Tibial artery (tissue), 4 donors: Measurements from ENCODE around the gene GOLPH3L.
"Not testable (repeated sequence)": the region's sequence is repeated elsewhere in the genome, so short reads cannot be mapped to it uniquely, and the experiment has no call there.

ENCODE experiments used
- DNase-seq, 2 donors: peaks; one replicate each; pipeline ENCODE4 v3.0.0-alpha.2; 2019
- H3K27ac ChIP-seq, 2 donors: fragments of 200-600 bp; sonication (generic) in 1 of 2; 1 replicate in 1 of 2; 2 replicates in 1 of 2; pipeline ENCODE4 v1.5.1; 2018 to 2019; ENCODE audit warnings: mild to moderate bottlenecking in 1 of 2
- H3K27me3 ChIP-seq, 2 donors: fragments of 200-600 bp; sonication (generic) in 1 of 2; one replicate each; pipeline versions ENCODE4 v1.5.1 to v1.6.0; 2016 to 2019
- H3K36me3 ChIP-seq, 3 donors: fragments of 200-600 bp; sonication (generic) in 2 of 3; one replicate each; pipeline ENCODE4 v1.5.1; 2016 to 2019; ENCODE audit warnings: mild to moderate bottlenecking in 2 of 3
- H3K4me1 ChIP-seq, 4 donors: fragments of 200-600 bp; sonication (generic) in 2 of 4; 1 replicate in 3 of 4; 2 replicates in 1 of 4; pipeline ENCODE4 v1.5.1; 2016 to 2019
- H3K4me3 ChIP-seq, 2 donors: fragments of 200-600 bp; sonication (generic) in 1 of 2; 1 replicate in 1 of 2; 2 replicates in 1 of 2; pipeline ENCODE4 v1.5.1; 2018 to 2019; ENCODE audit warnings: mild to moderate bottlenecking in 2 of 2
- H3K9me3 ChIP-seq, 3 donors: fragments of 200-600 bp; sonication (generic) in 1 of 3; one replicate each; pipeline ENCODE4 v1.5.1; 2016 to 2019
- intact Hi-C: fragments of 100-400 bp; cut with DNase I; formaldehyde crosslinking; loops from one replicate; pipeline ENCODE4 v1.15.0; 2023; ENCODE audit warnings: low total_unique reads
- TF ChIP-seq, protein P1 (sequence below), 2 experiments: fragments of 200-600 bp in 1 of 2; fragments of 450-650 bp in 1 of 2; IDR thresholded peaks; one replicate each; pipeline ENCODE4 v1.5.1; 2017 to 2019; ENCODE audit warnings: antibody characterized with exemption in 2 of 2, mild to moderate bottlenecking in 1 of 2, moderate library complexity in 1 of 2

Gene GOLPH3L

DNA sequence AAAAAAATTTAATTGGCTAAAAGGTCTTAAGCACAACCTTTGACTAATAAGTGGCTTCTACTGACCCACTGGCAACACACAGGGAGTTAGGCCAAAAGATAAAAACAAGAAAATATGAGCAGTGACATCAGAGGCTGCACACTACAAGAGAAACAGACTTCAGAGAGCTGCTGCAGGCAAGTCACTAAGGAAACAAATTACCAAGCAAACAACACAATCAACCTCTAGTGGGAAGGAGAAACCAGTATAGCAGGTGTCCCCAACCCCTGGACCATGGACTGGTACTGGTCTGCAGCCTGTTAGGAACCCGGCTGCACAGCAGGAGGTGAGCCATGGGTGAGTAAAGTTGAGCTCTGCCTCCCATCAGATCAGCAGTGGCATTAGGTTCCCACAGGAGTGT, 46.8 kb downstream of the GOLPH3L start:
- TF ChIP-seq, protein P1, sequence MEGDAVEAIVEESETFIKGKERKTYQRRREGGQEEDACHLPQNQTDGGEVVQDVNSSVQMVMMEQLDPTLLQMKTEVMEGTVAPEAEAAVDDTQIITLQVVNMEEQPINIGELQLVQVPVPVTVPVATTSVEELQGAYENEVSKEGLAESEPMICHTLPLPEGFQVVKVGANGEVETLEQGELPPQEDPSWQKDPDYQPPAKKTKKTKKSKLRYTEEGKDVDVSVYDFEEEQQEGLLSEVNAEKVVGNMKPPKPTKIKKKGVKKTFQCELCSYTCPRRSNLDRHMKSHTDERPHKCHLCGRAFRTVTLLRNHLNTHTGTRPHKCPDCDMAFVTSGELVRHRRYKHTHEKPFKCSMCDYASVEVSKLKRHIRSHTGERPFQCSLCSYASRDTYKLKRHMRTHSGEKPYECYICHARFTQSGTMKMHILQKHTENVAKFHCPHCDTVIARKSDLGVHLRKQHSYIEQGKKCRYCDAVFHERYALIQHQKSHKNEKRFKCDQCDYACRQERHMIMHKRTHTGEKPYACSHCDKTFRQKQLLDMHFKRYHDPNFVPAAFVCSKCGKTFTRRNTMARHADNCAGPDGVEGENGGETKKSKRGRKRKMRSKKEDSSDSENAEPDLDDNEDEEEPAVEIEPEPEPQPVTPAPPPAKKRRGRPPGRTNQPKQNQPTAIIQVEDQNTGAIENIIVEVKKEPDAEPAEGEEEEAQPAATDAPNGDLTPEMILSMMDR (IDR thresholded peaks at IDR 0.05): no peak
- Histone ChIP-seq H3K27me3 (no peaks in the 10 kb centered on the region), H3K4me1 (no peaks in the 10 kb centered on the region), H3K9me3 (no peaks in the 10 kb centered on the region), H3K4me3 (no peak overlapping the region), H3K27ac (no peak overlapping the region), H3K36me3 (peaks cover 37 to 63% (median 42%) of the 10 kb centered on the region in 3 donors)
- no peak for DNase-seq
- intact Hi-C loops: no loop called here

DNA sequence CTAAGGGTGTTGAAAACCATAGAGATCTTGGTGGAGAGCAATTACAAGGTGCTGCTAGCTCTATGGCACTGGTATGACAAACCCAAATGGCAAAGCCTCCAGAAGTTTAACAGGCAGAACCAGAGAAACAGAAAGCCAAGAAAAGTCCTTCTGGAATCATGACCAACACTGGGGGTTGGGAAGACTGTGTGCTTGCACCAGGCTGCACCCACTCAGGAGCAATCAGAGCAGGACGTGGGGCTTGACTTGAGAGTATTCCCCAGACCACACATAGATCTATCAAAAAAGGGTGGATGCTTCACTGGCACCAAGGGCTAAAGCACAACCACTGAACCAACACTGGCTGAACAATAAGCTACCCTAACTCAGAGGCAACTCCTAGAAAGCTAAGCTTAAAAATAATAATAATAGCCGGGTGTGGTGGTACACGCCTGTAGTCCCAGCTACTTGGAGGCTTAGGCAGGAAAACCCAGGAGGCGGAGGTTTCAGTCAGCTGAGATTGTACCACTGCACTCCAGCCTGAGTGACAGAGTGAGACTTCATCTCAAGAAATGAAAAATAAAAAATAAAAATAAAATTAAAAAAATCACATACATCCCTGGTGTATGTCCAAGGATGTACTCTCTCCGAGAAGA, 47.4 kb downstream of the GOLPH3L start:
- TF ChIP-seq, protein P1 (IDR thresholded peaks at IDR 0.05): no peak
- no peaks in the 10 kb centered on the region for H3K27me3 ChIP-seq
- intact Hi-C loops: no loop called here
- no peaks in the 10 kb centered on the region for H3K9me3 ChIP-seq
- no peak overlapping the region for H3K27ac ChIP-seq
- H3K4me1 ChIP-seq: no peaks in the 10 kb centered on the region
- no peak for DNase-seq
- no peak overlapping the region for H3K4me3 ChIP-seq
- H3K36me3 ChIP-seq: peaks cover 37 to 65% (median 44%) of the 10 kb centered on the region in 3 donors

DNA sequence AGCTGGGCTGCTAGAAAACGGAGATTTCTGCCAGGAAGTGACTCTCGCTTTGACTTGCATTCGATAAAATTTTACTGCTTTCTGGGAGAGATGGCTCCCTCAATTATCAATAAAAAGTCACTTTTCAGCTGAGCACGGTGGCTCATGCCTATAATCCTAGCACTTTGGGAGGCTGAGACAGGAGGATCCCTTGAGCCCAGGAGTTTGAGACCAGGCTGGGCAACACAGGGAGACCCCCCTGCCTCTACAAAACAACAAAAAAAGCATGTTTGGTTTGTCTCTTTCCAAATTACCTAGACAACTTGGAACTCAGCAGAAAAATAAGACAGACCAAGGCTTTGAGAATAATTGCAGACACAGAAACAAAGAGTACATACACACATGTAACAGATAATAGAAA, 54.7 kb downstream of the GOLPH3L start:
- H3K4me3 ChIP-seq: no peak overlapping the region
- H3K27me3 ChIP-seq: no peaks in the 10 kb centered on the region
- H3K9me3 ChIP-seq: no peaks in the 10 kb centered on the region
- intact Hi-C loops: no loop called here
- H3K27ac ChIP-seq: no peak overlapping the region
- no peaks in the 10 kb centered on the region for H3K4me1 ChIP-seq
- DNase-seq: no peak
- peaks cover 17 to 23% (median 21%) of the 10 kb centered on the region in 3 donors for H3K36me3 ChIP-seq
- TF ChIP-seq, protein P1 (IDR thresholded peaks at IDR 0.05): no peak

DNA sequence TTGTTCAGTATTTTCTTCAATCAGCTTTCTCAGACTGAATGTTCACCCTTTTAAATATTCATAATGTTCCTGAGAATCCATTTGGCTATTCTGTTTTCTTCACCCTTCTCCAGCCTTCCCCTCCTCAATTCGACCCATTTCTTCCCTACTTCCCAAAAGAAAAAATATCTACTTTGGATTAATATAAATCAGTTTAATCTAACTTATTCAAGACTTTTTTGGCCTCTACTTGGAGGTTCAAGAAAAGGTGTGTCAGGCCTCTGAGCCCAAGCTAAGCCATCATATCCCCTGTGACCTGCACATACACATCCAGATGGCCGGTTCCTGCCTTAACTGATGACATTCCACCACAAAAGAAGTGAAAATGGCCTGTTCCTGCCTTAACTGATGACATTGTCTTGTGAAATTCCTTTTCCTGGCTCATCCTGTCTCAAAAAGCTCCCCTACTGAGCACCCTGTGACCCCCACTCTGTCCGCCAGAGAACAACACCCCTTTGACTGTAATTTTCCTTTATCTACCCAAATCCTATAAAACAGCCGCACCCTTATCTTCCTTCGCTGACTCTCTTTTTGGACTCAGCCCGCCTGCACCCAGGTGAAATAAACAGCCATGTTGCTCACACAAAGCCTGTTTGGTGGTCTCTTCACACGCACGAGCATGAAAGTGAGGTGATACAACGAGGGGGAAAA, 55.7 kb downstream of the GOLPH3L start:
- DNase-seq, H3K27ac ChIP-seq, H3K4me3 ChIP-seq, H3K4me1 ChIP-seq, H3K27me3 ChIP-seq, intact Hi-C loops, H3K9me3 ChIP-seq: not testable (repeated sequence)
- peaks cover 6 to 16% (median 13%) of the 10 kb centered on the region in 3 donors for H3K36me3 ChIP-seq

DNA sequence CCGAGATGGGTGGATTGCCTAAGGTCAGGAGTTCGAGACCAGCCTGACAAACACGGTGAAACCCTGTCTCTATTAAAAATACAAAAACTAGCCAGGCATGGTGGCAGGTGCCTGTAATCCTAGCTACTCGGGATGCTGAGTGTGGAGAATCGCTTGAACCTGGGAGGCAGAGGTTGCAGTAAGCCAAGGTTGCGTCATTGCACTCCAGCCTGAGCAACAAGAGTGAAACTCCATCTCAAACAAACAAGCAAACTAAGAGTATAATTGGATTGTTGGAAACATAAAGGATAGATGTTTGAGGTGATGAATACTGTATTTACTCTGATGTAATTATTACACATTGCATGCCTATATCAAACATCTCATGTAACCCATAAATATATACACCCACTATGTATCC, 58.5 kb downstream of the GOLPH3L start:
- H3K36me3 ChIP-seq, H3K27ac ChIP-seq, H3K9me3 ChIP-seq, DNase-seq, H3K4me3 ChIP-seq, H3K4me1 ChIP-seq, H3K27me3 ChIP-seq: not testable (repeated sequence)
- intact Hi-C loops: loop anchor here (10.0 kb wide), 1 partner anchor 336 kb away; the partner anchor contains the start of gene CERS2

DNA sequence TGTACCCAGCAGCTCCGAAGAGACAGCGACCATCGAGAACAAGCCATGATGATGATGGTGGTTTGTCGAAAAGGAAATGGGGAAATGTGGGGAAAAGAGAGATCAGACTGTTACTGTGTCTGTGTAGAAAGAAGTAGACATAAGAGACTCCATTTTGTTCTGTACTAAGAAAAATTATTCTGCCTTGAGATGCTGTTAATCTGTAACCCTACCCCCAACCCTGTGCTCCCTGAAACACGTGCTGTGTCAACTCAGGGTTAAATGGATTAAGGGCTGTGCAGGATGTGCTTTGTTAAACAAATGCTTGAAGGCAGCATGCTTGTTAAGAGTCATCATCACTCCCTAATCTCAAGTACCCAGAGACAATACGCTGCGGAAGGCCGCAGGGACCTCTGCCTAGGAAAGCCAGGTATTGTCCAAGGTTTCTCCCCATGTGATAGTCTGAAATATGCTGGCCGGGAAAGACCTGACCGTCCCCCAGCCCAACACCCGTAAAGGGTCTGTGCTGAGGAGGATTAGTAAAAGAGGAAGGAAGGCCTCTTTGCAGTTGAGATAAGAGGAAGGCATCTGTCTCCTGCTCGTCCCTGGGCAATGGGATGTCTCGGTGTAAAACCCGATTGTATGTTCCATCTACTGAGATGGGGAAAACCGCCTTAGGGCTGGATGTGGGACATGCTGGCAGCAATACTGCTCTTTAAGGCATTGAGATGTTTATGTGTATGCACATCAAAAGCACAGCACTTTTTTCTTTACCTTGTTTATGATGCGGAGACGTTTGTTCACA, 61.9 kb downstream of the GOLPH3L start:
- not testable (repeated sequence) for H3K4me1 ChIP-seq, H3K36me3 ChIP-seq, H3K27me3 ChIP-seq, H3K4me3 ChIP-seq, DNase-seq, H3K9me3 ChIP-seq, H3K27ac ChIP-seq
- intact Hi-C loops: loop anchor here (10.0 kb wide), 1 partner anchor 340 kb away; the partner anchor contains the start of gene CERS2
